IPS-NIHi11 (cell line): ENCODE measurements around the gene TMEM54.

Experiments used
- DNase-seq: peaks from one replicate; pipeline ENCODE4 v3.0.0; 2012; ENCODE audit warnings: mixed read lengths, low spot score

TMEM54 gene

DNA sequence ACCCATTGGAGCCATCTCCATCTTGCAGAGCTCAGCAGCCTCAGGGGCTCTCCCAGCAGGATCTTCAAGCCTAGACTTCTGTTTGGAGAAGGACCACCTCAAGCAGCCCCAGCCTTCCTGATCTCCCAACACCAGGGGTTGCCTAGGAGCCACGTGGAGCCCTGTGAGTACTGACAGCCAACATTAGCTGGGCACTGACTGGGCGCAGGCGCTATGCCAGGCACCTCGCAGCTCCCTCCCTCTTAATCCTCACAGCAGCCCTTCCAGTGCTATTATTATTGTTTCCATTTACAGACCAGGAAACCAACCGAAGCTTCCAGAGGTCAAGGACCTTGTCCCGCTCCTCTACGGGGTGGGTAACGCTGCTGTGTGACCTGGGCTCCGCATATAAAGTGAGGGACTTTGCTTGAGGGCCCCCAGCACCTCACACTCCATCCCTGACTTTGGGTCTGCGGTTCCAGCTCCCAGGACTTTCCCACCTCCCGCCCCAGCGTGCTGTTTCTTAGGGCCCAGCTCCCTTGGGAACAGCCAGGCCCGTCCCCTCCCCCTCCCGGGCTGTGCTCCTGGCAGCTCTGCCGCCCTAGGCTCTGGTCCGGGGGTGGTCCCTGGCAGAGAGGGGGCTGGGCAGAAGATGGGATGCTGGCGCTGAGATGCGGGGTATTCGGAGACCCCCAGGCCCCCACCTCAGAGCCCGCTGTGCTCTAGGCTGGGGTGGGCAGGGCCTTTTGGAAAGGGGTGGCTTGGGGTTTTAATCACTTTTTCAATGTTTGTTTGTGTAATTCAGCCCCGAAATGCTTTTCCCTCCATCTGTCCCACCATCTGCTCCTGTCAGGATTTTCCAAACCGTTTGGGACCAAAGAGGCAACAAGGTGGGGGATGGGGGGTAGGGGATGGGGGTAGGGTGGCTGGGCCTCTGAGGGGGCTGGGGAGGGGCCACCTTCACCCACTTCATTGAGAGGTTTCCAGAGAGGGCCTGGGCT is 19.0 kb downstream of the TMEM54 start:
- no peak for DNase-seq

DNA sequence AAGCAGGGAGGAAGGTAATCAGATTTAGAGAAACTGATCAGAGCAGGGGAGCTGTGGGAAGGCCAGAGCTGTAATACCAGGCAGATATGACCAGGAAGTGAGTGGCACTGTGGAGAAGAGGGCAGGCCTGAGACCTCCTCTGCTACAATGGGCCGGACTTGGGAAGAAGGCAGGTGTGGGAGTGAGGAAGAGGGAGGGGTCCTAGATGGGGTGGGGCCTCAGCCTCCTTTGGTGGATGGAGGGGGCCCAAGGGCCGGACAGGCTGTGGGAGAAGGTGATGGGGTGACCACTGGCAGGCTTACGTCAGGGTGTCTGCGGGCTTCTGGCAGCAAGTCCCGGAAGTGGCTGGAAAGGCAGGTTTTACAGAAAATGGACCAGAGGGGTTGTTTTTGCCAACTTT is 19.9 kb downstream of the TMEM54 start:
- DNase-seq = no peak

DNA sequence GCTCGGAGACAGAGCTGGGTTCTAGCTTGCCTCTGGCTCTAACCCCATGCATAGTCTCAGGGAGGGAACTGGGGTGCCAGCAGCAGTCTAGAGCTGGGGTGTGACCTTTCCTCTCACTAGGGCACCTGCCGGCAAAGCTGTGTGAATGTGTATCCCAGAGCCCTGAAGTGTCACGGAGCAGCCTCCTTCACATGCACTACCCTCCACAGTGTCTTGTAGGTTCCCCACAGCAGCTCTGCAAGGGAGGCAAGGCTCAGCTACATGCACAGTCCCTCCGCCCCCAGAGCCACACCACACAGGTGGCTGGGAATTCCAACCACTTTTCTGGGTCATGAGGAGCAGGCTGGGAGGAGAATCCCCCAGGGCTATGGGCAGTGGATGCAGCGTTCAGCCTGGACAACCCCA is 22.6 kb downstream of the TMEM54 start:
- no peak for DNase-seq

DNA sequence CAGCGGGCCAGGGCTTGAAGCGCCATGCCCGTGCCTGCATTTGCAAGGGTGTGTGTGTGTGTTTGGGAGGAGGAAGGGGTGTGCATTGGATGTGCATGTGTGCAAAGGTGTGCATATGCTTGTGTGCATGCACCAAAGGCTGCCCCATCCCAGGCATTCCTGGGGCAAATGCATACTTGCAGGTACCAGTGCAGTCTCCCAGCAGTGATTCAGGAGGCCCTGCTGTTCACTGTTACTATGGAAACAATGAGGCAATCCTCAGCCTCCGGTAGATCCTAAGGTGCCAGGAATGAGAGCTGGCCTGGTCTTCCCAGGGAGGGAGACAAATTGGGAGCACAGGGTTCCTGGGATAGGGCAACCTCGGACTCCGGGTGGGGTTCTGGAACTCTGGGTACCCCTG is 23.0 kb downstream of the TMEM54 start:
- peak; percentile 77 for DNase-seq

DNA sequence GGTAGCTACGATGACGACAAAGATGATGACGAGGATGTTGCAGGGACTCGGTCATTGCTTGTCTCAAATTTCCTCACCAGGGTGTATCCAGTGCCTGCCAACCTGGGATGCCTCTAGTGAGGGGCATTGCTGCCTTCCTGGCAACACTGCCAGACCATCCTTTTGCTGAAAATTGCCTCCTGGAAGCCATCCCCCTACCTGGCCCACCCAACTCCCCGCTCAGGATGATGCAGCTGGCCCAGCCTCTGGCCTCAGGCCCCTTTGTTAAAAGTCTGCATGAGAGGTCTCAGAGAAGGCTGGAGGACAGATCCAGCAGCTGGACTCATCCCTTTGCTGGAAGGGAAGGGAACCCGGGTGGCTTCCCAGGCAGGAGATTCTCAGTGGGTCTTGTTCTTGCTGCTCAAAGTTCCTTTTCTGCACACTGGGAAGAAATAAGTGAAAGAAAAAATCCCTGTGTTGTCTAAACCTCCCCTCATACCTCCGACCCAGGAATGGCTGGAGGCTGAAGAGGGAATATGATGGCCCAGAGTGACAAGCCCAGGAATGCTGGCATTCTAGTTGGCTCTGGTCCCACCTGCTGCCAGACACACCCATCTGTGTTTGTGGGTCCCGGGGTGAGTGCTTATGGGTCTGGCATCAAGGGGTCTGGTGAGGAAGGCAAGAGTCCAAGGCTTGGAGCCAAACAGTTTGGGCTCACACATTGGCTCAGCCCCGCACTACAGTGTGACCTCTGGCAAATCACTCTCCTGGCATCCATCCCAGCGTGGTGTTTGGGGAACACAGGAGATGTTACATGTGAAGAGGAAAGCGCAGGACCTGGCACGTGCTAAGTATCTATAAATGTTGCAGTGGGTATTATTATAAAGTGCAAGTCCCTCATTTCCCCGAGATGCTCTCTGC is 23.7 kb downstream of the TMEM54 start:
- DNase-seq = no peak

DNA sequence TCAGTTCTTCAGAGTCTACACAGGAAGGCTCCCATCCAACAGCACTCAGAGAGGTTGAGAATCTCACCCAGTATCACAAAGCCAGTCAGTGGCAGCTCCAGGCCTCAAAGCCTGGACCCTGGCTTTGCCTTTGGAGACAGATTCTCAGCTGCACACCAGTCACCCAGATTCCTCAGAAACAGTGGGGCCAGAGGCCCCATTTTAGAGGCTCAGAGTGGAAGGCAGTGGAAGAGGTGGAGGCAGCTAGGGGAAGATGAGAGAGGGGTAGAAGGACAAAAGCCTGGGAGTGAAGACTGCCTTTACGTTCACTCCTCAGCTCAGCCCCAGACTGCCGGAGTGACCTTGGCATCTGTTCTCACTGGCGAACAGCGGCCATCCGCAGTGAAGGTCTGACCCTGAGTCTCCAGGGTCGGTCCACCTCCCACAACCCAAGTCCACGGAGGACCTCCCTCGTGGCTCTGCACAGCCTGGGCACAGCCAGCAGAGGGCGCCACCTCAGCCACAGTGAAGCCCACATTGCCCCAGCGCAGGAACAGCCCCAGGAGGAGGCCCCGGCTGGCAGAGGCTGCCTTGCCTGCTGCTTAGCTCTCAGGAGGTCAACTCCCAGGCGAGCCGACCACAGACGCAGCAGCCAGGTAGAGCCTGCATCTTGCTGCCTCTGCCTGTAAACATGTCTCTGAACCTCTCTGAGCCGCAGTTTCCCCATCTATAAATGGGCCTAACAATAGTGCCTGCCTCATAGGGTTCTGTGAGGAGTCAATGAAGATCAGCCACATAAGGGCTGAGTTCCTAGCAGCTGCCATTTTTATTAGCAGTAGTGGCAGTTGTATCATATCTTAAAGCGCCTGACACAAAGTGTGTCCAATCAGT is 24.6 kb downstream of the TMEM54 start:
- peak; percentile 82 for DNase-seq

DNA sequence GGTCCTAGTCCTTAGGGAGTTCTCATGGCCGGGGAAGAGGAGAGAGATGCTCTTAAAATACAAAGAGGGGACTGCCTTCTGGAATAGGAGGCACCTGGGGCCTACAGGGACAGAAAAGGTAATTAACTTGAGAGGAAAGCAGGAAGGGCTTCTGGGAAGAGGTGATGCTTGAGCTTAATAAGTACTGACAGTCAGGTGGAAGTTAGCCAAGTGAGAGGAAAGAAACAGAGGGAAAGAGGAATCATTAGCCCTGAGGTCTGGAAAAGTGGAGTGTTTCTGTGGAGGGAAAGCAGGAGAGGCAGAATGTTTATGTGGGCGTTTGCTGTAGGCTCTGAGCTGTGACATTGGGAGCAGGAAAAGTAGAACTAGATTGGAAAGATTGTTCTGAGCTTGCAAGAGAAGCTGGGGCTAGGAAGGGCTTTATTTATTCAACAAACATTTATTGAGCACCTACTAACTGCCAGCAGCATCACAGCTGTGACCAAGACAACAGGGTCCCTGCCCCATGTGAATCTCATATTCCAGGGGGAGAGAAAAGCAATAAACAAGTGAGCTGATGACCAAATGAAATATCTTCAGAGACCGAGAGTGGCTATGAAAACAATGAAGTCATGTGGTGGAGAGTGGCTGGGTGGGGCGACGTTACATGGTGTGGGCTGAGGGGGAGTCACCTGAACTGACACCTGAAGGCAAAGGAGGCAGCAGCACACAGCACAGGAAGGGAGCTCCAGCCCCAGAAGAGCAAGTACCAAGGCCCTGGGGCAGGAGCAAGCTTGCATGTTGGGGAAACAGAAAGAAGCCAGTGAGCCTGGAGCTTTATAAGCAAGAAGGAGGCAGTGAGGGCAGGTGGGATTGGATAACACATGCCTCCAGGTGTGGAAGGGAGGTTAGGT is 26.1 kb downstream of the TMEM54 start:
- DNase-seq = no peak

DNA sequence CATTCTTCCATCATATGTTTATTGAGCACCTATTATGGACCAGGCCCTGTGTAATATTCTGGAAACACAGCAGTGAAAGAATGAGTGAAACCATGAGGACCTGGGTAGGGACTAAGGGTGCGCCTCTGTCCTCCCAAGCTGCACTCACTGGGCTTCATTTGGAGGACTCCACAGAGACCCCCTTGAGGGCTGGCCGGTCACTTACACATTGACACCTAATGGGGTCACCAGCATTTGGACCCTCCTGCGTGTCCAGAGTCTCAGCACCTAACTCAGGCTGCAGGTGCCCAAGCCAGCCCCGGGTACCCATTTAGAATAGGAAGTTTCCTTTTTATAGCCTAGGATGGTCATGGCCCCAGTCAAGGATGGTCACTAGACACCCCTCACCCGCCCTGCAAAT is 27.7 kb downstream of the TMEM54 start:
- no peak for DNase-seq

DNA sequence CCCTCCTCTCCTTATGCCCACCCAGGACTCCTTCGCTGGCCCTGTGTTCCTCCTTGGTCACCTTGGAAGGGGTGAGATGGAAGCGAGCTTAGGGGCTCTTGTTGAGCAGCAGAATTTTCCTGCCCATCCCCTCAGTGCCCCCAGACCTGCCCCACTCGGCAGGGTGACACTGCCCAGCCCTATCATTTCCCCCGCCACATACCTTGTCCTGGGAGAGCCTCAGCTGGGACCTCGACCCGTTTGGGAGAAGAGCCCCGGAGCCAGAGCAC is 29.1 kb downstream of the TMEM54 start:
- DNase-seq = no peak

DNA sequence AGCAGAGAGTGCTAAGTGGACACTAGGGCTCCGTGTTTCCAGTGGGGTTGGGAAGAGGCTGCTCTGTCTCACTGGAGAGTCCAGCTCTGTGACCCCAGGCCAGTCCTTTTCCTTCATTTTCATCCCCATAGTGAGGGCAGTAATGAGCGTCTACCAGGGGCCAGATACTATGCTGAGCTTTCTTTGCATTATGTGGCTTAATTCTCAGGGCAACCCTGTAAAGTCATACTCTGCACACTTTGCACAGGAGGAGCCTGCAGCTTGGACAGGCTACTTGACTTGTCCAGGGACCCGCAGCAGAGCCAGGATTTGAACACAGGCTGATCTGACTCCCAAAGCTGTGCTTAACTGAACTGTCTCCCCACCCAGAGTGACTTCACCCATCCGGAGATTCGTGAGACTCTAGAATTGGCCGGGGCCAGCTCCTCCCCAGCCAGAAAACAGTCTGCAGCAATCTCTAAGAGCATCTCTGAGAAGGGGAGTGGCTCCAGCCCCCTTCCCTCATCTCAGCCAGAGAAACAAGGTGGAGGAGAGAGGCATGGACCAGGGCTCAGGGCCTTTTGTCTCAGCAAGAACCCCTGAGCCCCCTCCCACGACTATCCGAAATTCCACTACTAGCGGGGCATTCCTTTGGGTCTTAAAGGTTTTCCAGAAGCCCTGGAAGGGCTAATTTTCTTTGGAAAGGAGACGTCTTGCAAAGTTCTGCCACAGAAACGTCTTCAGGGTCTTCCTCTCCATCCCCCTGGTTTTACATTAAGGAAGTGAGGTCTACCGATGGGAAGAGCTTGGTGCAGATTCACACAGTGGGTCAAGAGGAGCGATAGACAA is 29.6 kb downstream of the TMEM54 start:
- DNase-seq = no peak

DNA sequence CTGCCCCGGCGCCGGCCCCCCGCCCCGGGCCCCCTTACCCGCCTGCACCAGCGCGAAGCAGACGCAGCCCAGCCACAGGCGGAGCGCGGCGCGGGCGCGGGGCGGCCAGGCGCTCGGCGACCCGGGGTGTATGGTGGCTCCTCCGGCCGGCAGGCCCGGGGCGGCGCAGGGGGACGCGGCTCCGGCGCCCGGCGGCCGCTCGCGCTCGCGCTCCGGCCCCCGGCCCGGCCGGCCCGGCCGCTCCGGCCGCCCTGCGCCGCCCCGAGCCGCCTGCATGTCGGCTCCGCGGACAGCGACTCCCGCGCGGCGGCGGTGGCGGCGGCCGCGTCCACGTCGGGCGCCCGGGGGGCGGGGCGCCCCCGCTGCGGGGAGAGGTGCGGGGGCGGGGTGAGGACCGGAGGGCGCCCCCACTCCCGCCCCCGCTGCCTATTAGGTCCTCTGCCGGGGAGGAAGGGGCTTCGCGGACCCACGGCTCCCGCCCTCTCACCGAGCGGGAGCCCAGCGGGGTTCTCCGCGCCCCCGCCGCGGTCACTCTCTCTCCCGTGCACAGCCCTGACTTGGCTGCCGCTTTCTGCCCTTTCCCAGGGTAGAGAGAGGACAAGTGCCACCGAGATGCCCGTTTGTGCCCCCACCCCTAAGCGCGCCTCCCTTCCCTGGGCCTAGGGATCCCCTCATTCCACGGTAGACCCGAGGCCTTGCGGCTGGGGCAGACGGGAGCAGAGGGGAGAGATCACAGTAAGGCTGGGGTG is 30.4 kb downstream of the TMEM54 start, which contains the start of gene FNDC5:
FNDC5 (minus strand) TSS at position 298 of the 749 bp plus-strand sequence.
- DNase-seq = peak; percentile 83

DNA sequence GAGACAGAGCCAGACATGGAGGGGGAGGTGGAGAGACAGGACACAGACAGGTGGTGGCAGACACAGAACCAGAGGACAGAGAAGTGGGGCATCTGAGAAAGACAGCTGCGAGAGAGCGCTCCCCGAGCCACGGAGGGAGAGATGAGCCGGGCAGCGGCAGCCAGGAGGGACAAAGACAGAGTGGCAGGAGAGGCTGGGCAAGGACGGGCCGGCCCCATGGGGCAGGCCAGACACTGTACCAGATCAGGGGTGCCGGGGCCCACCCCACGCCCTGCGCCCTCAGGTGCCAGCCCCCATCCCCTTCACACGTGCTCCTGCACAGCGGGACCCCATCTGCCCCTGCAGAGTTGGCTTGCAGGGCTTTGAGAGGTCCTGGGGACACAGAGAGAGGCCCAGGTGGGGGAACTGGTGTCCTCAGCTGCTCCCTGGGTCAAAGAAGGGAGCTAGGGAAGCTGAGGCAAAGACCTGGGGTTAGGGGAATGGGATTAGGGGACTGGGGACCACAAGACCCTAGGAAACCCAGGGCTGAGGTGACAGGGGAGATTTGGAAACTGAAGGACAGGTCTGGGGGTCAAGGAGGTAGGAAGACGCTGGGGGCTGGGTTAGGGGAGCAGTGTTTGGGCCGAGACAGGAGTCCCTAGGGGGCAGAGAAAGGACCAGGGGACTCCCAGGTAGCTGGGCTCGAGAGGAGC is 31.1 kb downstream of the TMEM54 start:
- DNase-seq = no peak

DNA sequence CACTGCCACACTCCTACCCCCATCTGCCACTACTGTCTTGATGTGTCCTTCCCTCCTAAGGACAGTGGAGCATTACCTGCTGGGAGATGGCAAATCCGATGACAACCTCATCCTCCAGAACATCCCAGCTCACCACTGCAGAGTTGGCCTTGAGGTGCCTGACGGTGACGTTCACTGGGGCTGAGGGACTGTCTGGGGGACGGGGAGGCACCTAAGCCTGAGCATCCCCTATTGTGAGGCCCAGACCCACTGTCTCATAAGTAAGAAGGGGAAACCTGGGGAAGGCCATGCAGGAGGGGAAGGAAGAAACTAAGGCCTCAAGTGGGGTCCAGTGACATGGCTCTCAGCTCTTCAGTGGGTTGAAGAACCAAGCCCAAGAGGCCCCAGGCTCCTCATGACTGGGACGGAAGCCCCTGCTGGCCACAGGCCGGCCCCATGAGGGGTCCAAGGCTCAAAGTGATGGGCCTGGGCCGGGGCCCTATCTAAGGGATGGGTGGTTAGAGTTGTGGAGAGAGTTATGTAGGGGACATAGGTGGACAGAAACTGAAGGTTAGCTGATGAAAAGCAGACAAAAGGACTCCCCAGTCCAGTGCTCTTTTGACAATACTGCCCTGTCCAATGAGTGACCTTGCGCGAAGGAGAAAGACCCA is 32.3 kb downstream of the TMEM54 start:
- DNase-seq = no peak

DNA sequence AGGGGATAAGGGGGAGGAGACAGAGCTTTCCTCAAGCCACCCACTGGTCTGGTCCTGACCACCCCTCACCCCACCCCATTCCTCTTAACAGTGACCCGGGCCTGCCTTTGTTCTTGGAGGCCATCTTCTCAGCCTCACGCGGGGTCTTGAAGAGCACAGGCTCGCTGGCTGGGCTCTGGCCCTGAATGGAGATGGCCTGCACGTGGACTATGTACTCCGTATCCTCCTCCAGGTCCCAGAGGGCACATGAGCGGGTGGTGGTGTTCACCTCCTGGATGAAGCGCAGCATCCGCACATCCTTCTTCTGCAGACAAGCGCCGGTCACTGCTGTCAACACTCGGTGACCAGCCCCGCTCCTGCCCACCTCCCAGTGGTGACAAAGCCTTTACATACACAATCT is 33.1 kb downstream of the TMEM54 start:
- DNase-seq = no peak

DNA sequence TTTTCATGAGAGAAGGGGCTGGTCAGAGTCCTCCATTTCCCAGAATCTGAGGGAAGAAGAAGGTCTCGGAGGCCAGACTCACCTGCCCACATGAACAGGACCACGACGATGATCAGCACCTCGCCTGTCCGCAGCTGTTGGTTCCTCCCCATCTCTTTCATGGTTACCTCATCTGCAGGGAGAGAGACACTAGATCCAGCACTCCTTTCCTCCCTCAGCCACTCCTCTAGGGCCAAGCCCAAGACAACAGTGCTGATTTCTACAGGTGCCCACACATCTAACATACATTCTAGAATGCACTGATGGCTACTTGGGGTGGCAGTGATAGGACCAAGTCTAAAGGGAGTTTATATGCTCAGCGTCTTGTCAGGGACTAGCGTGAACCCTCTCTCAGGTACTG is 33.5 kb downstream of the TMEM54 start:
- DNase-seq = no peak

DNA sequence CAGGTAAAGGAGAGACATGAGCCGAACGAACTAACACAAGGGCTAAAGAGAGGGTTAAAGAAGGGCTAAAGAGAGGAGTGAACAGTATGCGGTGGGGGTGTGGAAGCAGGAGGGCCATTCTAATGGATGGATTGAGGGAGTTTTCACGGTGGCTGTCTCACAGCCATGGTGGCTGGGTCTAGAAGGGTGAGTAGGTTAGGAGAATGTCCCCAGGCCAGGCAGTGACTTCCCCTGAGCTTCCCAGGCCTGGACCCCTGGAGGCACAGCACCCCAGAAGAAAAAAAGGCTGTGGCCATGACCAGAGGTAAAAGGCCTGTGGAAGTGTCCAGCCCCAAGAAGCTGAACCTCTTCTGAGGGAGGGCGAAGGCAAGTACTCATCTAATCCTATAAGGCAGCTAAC is 34.0 kb downstream of the TMEM54 start:
- DNase-seq = no peak

DNA sequence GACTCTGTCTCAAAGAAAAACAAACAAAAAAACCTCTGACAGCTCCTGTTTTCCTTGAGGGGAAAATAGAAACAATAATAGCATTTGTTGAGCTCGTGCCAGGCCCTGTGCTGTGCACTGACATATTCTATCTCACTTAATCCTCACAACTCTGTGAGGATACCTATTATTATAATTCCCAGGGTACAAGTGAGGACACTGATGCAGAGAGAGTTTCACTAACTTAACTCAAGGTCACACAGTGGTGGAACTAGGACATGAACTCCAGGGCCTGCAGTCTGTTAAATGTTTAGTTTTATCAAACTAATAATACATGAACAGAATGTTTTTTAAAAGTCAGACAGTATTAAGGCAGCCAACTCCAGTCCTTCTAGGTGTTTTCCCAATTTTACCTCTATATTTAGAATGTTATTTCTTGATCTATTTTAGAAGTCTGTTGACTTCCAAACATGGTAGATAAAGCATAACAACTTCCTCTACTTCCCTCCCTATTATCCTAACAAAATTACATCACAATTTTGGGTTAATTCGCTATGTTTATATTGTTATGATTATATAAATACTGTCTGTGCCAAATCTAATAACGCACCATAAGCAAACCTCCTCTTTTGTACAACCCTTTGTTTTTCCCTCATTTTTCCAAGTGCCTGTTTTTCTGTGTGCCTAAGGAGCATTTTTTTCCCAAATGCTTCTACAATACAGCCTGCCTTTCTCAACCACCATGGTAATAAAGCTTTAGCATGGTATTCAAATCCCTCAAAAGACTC is 35.4 kb downstream of the TMEM54 start:
- DNase-seq = no peak
